ENCODE results near the gene PIGZ. TPM values are rescaled to one million over a fixed set of nuclear protein-coding genes. Genes with fewer than 3 reads are reported as not detected.

Gene PIGZ
- total RNA-seq, 1 experiment from 2014 or later = 0.15 TPM

- no peak overlapping the region for H3K4me2 ChIP-seq (ENCODE audit: insufficient read depth, insufficient read length, low read length)
- no peak overlapping the region for H4K91ac ChIP-seq (ENCODE audit: insufficient read length, low read depth, low read length)
- peak overlapping the region; percentile 7 for H3K18ac ChIP-seq (ENCODE audit: insufficient read length, low read depth, low read length)
- peak overlapping the region; percentile 69 for H4K8ac ChIP-seq (replicated peaks; ENCODE audit: insufficient read length, low read depth, low read length)
- H3T11ph ChIP-seq (ENCODE audit: low read length) = no peak overlapping the region
- no peak overlapping the region for H2BK5ac ChIP-seq (ENCODE audit: insufficient read length, low read length)
- peak overlapping the region; percentile 27 for H3K23ac ChIP-seq (ENCODE audit: insufficient read length, low read depth, low read length)
- Mint-ChIP-seq H3K36me3 (ENCODE audit: insufficient read depth in 1 of 3, low read depth in 3 of 3) (no peaks in the 10 kb centered on the region), H3K4me1 (peaks cover 0 to 7% of the 10 kb centered on the region in 2 experiments; a peak in 2 of 4 replicates), H3K27ac (no peak overlapping the region), H3K9me3 (no peaks in the 10 kb centered on the region), H3K4me3 (no peak overlapping the region), H3K27me3 (ENCODE audit: low read depth) (no peaks in the 10 kb centered on the region; the same call in 1 of the 2 replicates)
- H3K9ac ChIP-seq (ENCODE audit: extremely low read depth, insufficient read length, low read length) = no peak overlapping the region
- TF ChIP-seq CTCF (conservative IDR thresholded peaks at IDR 0.05) = no peak
- H3K27ac ChIP-seq (ENCODE audit: insufficient read length, low read depth, low read length) = no peak overlapping the region
- WGBS (ENCODE audit: extremely low coverage, insufficient read length, low lambda C conversion rate) = no CpG with 5 or more reads among the region's 19 CpGs
- H3K27me3 ChIP-seq (ENCODE audit: insufficient read depth, low read length) = no peaks in the 10 kb centered on the region
- no peak overlapping the region for H4K5ac ChIP-seq (ENCODE audit: insufficient read length, low read depth, low read length)
- no peaks in the 10 kb centered on the region for H3K23me2 ChIP-seq (ENCODE audit: insufficient read length, low read depth, low read length, poor library complexity, severe bottlenecking)
- H2AK5ac ChIP-seq (ENCODE audit: insufficient read length, low read length) = no peak overlapping the region
- no peak overlapping the region for H2BK120ac ChIP-seq (ENCODE audit: low read depth, low read length, poor library complexity, severe bottlenecking)
- H3K14ac ChIP-seq (ENCODE audit: insufficient read depth, low read length) = no peak overlapping the region; the same call in 1 of the 2 replicates
- H3K79me2 ChIP-seq (ENCODE audit: insufficient read depth, low read length) = no peaks in the 10 kb centered on the region
- H3K4ac ChIP-seq (ENCODE audit: low read depth, low read length) = no peak overlapping the region
- no peaks in the 10 kb centered on the region for H4K20me1 ChIP-seq (ENCODE audit: control insufficient read depth, insufficient read depth, insufficient read length)
- H3K4me1 ChIP-seq (ENCODE audit: insufficient read depth, low read length) = no peaks in the 10 kb centered on the region
- H2BK12ac ChIP-seq (ENCODE audit: insufficient read length, low read depth, low read length) = no peak overlapping the region
- no peak overlapping the region for H3K56ac ChIP-seq (ENCODE audit: insufficient read length, low read depth, low read length)
- H2AFZ ChIP-seq (ENCODE audit: low read length) = no peak overlapping the region
- no peaks in the 10 kb centered on the region for H3K79me1 ChIP-seq (ENCODE audit: insufficient read depth, low read depth, low read length, poor library complexity, severe bottlenecking)
- DNase-seq = no peak
- H2BK20ac ChIP-seq (ENCODE audit: low read depth, low read length, poor library complexity, severe bottlenecking) = no peak overlapping the region
- H3K9me3 ChIP-seq (ENCODE audit: control insufficient read depth, low read depth, low read length) = no peaks in the 10 kb centered on the region
- H2BK15ac ChIP-seq (ENCODE audit: low read depth, low read length) = no peak overlapping the region
Measured at GRCh38 chr3:196995027-196995426, 26.4 kb upstream of the PIGZ start.
